ENCODE results near the gene PBX1.
A peak's percentile ranks its signal among the peaks of the same experiment; 100 is the strongest.

PBX1 gene

DNA sequence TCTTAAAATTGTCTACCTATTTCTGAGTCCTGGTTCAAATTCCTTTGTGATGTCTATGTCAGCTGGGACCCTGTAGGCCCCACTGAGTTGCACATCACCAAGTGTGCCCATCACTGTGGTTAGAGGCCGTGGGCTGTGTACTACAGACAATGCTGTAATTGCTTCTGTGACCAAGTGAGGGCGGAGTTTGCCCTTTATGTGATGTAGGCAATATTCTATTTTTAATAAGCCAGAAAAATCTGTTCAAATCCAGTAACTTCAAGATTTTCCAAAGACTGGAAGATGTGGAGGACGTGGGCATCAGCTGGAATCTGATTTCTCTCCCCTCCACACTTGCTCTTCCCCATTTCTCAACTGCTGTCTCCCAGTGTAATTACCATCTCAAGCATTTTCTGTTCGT, 215.4 kb downstream of the PBX1 start:
- no peak overlapping the region for H3K4me3 ChIP-seq (replicated peaks in 1 of 2; ENCODE audit: low read depth in 2 of 2, low read length in 2 of 2)
- TF ChIP-seq, protein P1, sequence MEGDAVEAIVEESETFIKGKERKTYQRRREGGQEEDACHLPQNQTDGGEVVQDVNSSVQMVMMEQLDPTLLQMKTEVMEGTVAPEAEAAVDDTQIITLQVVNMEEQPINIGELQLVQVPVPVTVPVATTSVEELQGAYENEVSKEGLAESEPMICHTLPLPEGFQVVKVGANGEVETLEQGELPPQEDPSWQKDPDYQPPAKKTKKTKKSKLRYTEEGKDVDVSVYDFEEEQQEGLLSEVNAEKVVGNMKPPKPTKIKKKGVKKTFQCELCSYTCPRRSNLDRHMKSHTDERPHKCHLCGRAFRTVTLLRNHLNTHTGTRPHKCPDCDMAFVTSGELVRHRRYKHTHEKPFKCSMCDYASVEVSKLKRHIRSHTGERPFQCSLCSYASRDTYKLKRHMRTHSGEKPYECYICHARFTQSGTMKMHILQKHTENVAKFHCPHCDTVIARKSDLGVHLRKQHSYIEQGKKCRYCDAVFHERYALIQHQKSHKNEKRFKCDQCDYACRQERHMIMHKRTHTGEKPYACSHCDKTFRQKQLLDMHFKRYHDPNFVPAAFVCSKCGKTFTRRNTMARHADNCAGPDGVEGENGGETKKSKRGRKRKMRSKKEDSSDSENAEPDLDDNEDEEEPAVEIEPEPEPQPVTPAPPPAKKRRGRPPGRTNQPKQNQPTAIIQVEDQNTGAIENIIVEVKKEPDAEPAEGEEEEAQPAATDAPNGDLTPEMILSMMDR (IDR thresholded peaks at IDR 0.05; ENCODE audit: low read depth, low read length): no peak
- no peak for DNase-seq (ENCODE audit: low read depth in 2 of 2)

DNA sequence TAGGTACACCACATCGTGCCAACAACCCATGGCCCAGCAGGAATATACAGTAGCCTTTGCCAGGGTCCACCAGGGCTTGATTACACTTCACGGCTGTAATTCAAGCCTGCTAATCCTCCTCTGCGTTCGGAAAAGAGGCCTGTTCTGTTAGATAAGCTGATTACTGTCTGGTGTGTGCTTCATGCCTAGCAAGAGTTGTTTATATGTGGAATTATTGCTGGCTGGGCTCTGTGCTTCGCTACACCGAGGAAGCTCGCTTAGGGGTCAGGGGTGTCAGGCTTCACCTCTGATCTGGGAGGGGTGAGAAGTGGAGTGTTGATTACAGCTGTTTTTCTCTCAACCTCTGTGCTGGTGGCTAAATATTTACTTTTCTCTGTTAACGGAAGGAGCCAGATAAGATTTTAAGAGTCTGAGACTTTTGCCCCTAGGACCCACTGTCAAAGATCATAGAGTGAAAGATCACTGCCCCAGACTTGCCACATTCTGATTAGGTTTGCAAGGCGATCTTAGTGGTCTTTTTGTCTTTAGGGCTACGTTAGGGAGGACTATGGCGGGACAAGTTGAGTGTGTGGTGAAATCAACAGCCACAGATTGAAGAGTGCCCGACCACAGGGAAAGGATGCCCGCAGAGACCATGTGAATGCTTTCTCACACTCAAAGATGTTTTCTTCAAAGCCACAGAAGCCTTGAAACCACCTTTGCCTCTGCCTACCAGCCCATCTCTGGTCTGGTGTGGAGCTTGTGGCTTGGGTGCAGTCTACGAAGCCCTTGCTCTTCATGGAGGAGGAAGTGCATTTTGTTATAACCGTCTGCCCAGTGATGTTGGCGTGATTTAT, 216.1 kb downstream of the PBX1 start:
- DNase-seq (ENCODE audit: low read depth in 2 of 2): no peak
- H3K4me3 ChIP-seq (replicated peaks in 1 of 2; ENCODE audit: low read depth in 2 of 2, low read length in 2 of 2): no peak overlapping the region
- TF ChIP-seq, protein P1 (IDR thresholded peaks at IDR 0.05; ENCODE audit: low read depth, low read length): no peak

DNA sequence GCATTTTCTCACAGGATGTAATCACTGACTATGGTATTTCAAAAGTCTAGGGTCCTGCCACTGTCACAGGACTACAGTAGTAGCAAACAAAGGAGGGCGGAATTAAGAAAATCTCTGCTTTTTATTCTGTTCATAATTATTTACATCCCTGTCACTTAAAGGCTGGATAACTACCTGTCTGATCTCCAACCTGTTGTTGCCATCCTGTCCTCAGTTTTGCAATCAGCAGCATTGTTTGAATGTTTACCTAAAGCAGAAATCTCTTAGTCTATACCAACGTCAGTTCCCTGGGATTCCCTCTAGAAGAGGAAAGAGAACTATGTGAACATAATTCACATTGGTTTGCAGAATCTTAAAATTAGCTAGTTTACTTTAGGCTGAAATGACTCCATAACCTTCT, 218.5 kb downstream of the PBX1 start:
- H3K4me3 ChIP-seq (replicated peaks in 1 of 2; ENCODE audit: low read depth in 2 of 2, low read length in 2 of 2): no peak overlapping the region
- DNase-seq (ENCODE audit: low read depth in 2 of 2): no peak
- TF ChIP-seq, protein P1 (IDR thresholded peaks at IDR 0.05; ENCODE audit: low read depth, low read length): no peak

DNA sequence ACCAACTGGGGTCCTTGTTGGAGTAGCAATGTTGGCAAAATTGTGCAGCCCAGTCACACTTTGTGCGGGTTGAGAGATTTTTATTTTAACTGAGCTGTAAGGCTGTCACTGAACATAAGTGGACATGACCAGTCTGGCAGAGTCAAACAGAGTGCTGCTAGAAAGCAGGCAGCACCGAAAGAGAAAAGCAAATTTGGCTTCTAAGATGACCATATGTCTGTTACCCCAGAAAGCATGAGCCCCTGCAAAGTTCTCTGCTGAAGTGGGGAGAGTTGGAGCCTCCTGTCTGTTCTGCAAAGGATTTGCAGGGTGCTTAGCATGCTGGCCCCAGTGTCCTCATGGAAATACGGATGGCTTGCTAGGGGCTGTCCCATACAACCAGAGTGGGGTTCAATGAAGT, 220.4 kb downstream of the PBX1 start:
- TF ChIP-seq, protein P1 (IDR thresholded peaks at IDR 0.05; ENCODE audit: low read depth, low read length): no peak
- no peak overlapping the region for H3K4me3 ChIP-seq (replicated peaks in 1 of 2; ENCODE audit: low read depth in 2 of 2, low read length in 2 of 2)
- no peak for DNase-seq (ENCODE audit: low read depth in 2 of 2)

DNA sequence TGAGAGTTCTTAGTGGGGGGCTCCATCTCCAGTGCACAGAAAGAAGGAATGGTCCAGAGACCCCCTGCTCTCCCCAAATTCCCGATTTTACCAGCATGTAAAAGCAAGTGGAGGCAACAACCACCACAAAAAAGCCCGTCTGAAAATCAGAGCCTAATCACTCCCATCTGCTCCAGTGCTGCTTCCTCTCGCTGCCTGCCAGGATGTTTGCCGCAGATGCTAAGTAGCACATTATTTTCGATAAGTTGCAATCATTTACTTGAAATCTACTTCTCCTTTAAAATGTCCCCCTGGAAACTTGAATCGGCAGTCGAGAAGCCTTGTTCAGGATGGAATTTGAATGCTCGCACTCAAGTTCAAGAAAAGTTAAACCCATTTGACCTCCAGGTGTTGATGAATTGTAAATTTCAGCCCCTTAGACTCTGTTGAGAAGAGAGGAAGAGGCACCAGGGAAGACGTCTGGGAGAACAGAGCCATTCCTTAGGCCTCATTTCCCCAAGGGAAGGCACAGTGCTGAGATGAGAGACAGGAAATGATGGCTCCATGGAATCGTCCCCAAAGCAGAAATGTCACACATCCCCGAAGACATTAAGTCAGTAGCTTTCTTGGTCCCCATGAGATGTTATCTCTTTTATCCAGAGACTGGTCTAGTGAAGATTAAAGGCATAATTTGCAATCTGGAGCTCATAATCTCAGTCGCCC, 221.3 kb downstream of the PBX1 start:
- DNase-seq (ENCODE audit: low read depth in 2 of 2): no peak
- no peak overlapping the region for H3K4me3 ChIP-seq (replicated peaks in 1 of 2; ENCODE audit: low read depth in 2 of 2, low read length in 2 of 2)

DNA sequence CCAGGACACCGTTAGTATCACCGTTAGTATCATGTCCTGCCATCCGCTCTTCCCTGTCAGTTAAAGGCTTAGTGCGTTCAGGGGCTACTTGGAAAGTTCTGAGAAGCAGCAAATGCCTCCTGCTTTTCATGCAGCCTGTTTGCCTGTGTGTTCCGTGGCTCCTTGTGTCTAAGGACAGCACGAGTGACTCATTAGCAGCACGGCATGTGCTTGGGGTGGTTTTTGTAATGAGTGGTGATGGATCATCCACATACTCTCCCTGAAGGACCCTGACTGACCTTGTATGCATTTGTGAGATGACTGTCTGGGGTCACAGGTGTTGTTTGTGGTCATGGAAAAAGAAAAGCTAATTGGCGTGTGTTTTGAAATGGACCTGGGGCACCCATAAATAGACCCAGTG, 221.9 kb downstream of the PBX1 start:
- H3K4me3 ChIP-seq (replicated peaks in 1 of 2; ENCODE audit: low read depth in 2 of 2, low read length in 2 of 2): no peak overlapping the region
- DNase-seq (ENCODE audit: low read depth in 2 of 2): peak; percentile 67 to 89
- TF ChIP-seq, protein P1 (IDR thresholded peaks at IDR 0.05; ENCODE audit: low read depth, low read length): no peak

More for the DNA sequence above, 221.3 kb downstream of the PBX1 start:
- TF ChIP-seq, protein P1 (IDR thresholded peaks at IDR 0.05; ENCODE audit: low read depth, low read length): no peak
